ENCODE data around the gene CENPF. TPM values are rescaled to one million over a fixed set of nuclear protein-coding genes. Genes with fewer than 3 reads are reported as not detected.
A peak's percentile ranks its signal among the peaks of the same experiment; 100 is the strongest.
"Not testable (repeated sequence)": the region's sequence is repeated elsewhere in the genome, so short reads cannot be mapped to it uniquely, and the experiment has no call there.

The CENPF gene
- total RNA-seq, 2 donors from 2014 or later: 87.2 to 96.3 TPM

DNA sequence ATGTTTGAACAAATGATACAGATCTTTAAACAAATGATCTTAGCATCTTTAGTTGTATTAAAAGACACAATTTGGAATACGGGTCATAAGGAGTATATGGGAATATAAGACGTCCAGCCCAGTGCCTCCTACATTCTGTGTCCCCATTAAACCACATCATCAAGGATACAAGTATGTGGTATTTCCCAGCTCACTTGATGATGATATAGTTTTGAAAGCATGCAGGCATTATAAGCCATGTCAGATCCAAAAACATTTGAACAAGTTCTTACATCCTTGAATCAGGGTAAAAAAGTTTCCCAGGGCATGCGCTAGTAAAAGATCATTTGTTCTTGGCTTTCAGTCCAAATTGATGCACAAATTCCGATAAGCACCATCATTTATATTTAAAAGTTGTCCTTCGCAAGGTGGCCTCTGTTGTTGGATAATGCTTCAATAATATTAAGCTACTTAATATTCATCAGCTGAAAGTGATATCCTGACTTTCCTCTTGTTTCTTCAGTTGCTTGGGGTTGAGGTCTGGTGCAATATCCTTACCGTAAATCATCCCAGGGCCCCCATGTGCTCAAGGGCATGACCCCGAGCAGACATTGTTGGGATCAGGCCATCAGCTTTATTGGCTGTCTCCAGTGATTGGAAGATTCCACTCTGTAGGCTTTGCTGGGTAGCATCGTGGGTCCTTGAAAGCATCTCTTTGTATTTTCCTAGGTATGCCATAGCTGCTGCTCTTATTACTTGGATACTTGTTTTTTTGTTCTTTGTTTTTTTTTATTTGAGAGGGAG lies 61.8 kb downstream of the CENPF start:
- no peak for ATAC-seq (replicated peaks in 1 of 2)
- Mint-ChIP-seq H3K36me3 (ENCODE audit: insufficient read depth in 2 of 2) (peaks cover 7 to 35% of the 10 kb centered on the region in 2 donors), H3K4me1 (ENCODE audit: low read depth) (no peaks in the 10 kb centered on the region), H3K9me3 (no peaks in the 10 kb centered on the region), H3K27ac (no peak overlapping the region), H3K4me3 (no peak overlapping the region), H3K27me3 (ENCODE audit: low read depth) (no peaks in the 10 kb centered on the region)
- DNase-seq: no peak

DNA sequence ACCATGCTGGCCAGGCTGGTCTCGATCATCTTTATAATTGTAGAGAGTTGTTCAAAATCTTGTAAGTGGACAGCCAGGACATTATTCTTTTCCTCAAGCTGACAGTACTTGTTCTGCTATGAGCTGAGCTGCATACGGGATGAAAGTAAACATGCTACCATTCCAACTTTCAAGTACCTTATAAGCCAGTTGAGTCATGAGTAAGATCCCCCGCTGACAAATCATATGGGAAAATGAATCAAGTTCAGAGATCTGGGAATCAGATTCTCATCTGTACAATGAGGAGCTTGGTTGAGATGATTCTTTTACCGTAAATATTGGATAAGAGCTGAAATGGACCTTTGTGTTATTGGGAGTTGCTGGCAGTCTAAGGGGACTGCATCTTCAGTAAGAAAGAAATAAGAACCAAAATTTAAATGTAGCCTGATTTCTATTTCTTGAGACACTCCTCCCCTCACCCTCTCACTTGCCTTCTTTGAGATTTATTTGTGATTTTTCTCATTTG lies 62.7 kb downstream of the CENPF start:
- Mint-ChIP-seq H3K27me3 (ENCODE audit: low read depth) (no peaks in the 10 kb centered on the region), H3K4me3 (no peak overlapping the region), H3K36me3 (ENCODE audit: insufficient read depth in 2 of 2) (peaks cover 5 to 34% of the 10 kb centered on the region in 2 donors), H3K27ac (no peak overlapping the region), H3K9me3 (no peaks in the 10 kb centered on the region), H3K4me1 (ENCODE audit: low read depth) (no peaks in the 10 kb centered on the region)
- ATAC-seq (replicated peaks in 1 of 2) (no peak), DNase-seq (no peak)

- no peak overlapping the region for H3K4me3 Mint-ChIP-seq
- no peak for ATAC-seq (replicated peaks in 1 of 2)
- H3K36me3 Mint-ChIP-seq (ENCODE audit: insufficient read depth in 2 of 2): peaks cover 3 to 32% of the 10 kb centered on the region in 2 donors
- H3K9me3 Mint-ChIP-seq: no peaks in the 10 kb centered on the region
- no peak overlapping the region for H3K27ac Mint-ChIP-seq
- no peaks in the 10 kb centered on the region for H3K27me3 Mint-ChIP-seq (ENCODE audit: low read depth)
- H3K4me1 Mint-ChIP-seq (ENCODE audit: low read depth): no peaks in the 10 kb centered on the region
- DNase-seq: no peak
Observed at GRCh38 chr1:214666674-214667073, 63.7 kb downstream of the CENPF start.

GRCh38 chr1:214670098-214670497 lies 67.1 kb downstream of the CENPF start:
- peaks cover 0 to 2% of the 10 kb centered on the region in 2 donors for H3K9me3 Mint-ChIP-seq
- DNase-seq (no peak), ATAC-seq (replicated peaks in 1 of 2) (no peak)
- no peaks in the 10 kb centered on the region for H3K27me3 Mint-ChIP-seq (ENCODE audit: low read depth)
- no peak overlapping the region for H3K27ac Mint-ChIP-seq
- H3K4me1 Mint-ChIP-seq (ENCODE audit: low read depth): no peaks in the 10 kb centered on the region
- peaks cover 2 to 15% of the 10 kb centered on the region in 2 donors for H3K36me3 Mint-ChIP-seq (ENCODE audit: insufficient read depth in 2 of 2)
- no peak overlapping the region for H3K4me3 Mint-ChIP-seq

GRCh38 chr1:214673029-214673428 lies 70.0 kb downstream of the CENPF start:
- not testable (repeated sequence) for H3K36me3 Mint-ChIP-seq (ENCODE audit: insufficient read depth in 2 of 2); H3K27me3 Mint-ChIP-seq (ENCODE audit: low read depth); DNase-seq; H3K4me1 Mint-ChIP-seq (ENCODE audit: low read depth); H3K27ac Mint-ChIP-seq; ATAC-seq (replicated peaks in 1 of 2); H3K9me3 Mint-ChIP-seq; H3K4me3 Mint-ChIP-seq

- H3K9me3 Mint-ChIP-seq: peaks cover 0 to 2% of the 10 kb centered on the region in 2 donors
- DNase-seq: no peak
- H3K4me3 Mint-ChIP-seq: no peak overlapping the region
- no peak for ATAC-seq (replicated peaks in 1 of 2)
- H3K27me3 Mint-ChIP-seq (ENCODE audit: low read depth): no peaks in the 10 kb centered on the region
- peaks cover 7% of the 10 kb centered on the region for H3K4me1 Mint-ChIP-seq (ENCODE audit: low read depth)
- no peak overlapping the region for H3K27ac Mint-ChIP-seq
- H3K36me3 Mint-ChIP-seq (ENCODE audit: insufficient read depth in 2 of 2): peaks cover 2 to 8% of the 10 kb centered on the region in 2 donors
Observed at GRCh38 chr1:214673576-214673975, 70.6 kb downstream of the CENPF start.

DNA sequence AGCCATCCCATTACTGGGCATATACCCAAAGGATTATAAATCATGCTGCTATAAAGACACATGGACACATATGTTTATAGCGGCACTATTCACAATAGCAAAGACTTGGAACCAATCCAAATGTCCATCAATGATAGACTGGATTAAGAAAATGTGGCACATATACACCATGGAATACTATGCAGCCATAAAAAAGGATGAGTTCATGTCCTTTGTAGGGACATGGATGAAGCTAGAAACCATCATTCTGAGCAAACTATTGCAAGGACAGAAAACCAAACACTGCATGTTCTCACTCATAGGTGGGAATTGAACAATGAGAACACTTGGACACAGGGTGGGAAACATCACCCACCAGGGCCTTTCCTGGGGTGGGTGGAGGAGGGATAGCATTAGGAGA lies 72.5 kb downstream of the CENPF start:
- H3K4me3 Mint-ChIP-seq: not testable (repeated sequence)

GRCh38 chr1:214676747-214677146 lies 73.8 kb downstream of the CENPF start:
- peaks cover 2 to 6% of the 10 kb centered on the region in 2 donors for H3K36me3 Mint-ChIP-seq (ENCODE audit: insufficient read depth in 2 of 2)
- no peak overlapping the region for H3K27ac Mint-ChIP-seq
- no peak for ATAC-seq (replicated peaks in 1 of 2)
- no peaks in the 10 kb centered on the region for H3K27me3 Mint-ChIP-seq (ENCODE audit: low read depth)
- peaks cover 7% of the 10 kb centered on the region for H3K4me1 Mint-ChIP-seq (ENCODE audit: low read depth)
- no peak overlapping the region for H3K4me3 Mint-ChIP-seq
- no peak for DNase-seq
- peaks cover 0 to 2% of the 10 kb centered on the region in 2 donors for H3K9me3 Mint-ChIP-seq

More for the DNA sequence above, 72.5 kb downstream of the CENPF start:
- DNase-seq; H3K9me3 Mint-ChIP-seq; H3K27me3 Mint-ChIP-seq (ENCODE audit: low read depth); H3K36me3 Mint-ChIP-seq (ENCODE audit: insufficient read depth in 2 of 2); ATAC-seq (replicated peaks in 1 of 2); H3K27ac Mint-ChIP-seq; H3K4me1 Mint-ChIP-seq (ENCODE audit: low read depth): not testable (repeated sequence)

- H3K9me3 Mint-ChIP-seq: peaks cover 0 to 2% of the 10 kb centered on the region in 2 donors
- peaks cover 0 to 1% of the 10 kb centered on the region in 2 donors for H3K36me3 Mint-ChIP-seq (ENCODE audit: insufficient read depth in 2 of 2)
- DNase-seq (no peak), ATAC-seq (replicated peaks in 1 of 2) (no peak)
- H3K4me1 Mint-ChIP-seq (ENCODE audit: low read depth): peaks cover 7% of the 10 kb centered on the region
- no peak overlapping the region for H3K4me3 Mint-ChIP-seq
- no peak overlapping the region for H3K27ac Mint-ChIP-seq
- H3K27me3 Mint-ChIP-seq (ENCODE audit: low read depth): no peaks in the 10 kb centered on the region
Observed at GRCh38 chr1:214677945-214678344, 75.0 kb downstream of the CENPF start.

DNA sequence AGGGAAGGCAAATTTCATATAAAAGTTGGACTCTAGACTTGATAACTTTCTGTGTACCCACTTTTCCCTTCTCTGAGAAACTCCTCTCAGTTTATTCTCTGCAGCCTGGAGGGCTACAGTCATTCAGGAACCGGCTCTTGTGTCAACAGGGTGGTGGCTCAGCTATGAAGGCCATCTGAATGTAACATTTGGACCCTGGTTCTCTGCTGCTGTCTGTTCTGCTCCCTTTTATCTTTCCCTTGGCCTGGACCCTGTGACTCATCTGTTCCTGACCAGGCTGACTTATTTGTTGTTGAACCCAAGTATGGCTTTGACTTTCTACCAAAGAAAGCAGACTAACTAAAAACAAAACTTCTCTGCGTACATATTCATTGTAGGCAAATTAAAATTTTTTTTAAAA lies 75.4 kb downstream of the CENPF start:
- Mint-ChIP-seq H3K36me3 (ENCODE audit: insufficient read depth in 2 of 2) (peaks cover 0 to 1% of the 10 kb centered on the region in 2 donors), H3K27ac (no peak overlapping the region), H3K27me3 (ENCODE audit: low read depth) (no peaks in the 10 kb centered on the region), H3K4me3 (no peak overlapping the region), H3K4me1 (ENCODE audit: low read depth) (peaks cover 7% of the 10 kb centered on the region), H3K9me3 (peaks cover 0 to 2% of the 10 kb centered on the region in 2 donors)
- ATAC-seq (replicated peaks in 1 of 2) (peak in 1 of 2 donors; percentile 26), DNase-seq (no peak)

DNA sequence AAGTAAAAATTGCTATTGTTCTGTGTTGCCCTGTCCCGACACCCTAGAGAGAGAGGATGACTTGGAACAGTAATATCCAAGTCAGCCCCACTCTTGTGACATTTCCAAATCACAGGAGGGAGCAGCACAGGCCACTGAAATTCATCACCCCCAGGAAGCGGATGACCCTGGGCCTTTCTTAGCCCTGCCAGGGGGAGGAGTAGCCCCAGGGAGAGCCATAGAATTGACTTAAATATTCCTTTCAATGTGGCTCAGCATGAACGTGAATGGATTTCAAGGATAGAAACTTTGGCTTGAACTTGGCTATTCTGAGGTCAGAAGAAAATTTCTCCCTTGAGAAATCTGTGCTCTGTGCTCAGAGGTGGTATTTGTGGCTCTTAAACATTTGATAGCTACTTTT lies 80.6 kb downstream of the CENPF start:
- no peak overlapping the region for H3K27ac Mint-ChIP-seq
- no peaks in the 10 kb centered on the region for H3K4me1 Mint-ChIP-seq (ENCODE audit: low read depth)
- no peak overlapping the region for H3K4me3 Mint-ChIP-seq
- no peaks in the 10 kb centered on the region for H3K27me3 Mint-ChIP-seq (ENCODE audit: low read depth)
- DNase-seq (no peak), ATAC-seq (replicated peaks in 1 of 2) (no peak)
- H3K9me3 Mint-ChIP-seq: no peaks in the 10 kb centered on the region
- H3K36me3 Mint-ChIP-seq (ENCODE audit: insufficient read depth in 2 of 2): no peaks in the 10 kb centered on the region

DNA sequence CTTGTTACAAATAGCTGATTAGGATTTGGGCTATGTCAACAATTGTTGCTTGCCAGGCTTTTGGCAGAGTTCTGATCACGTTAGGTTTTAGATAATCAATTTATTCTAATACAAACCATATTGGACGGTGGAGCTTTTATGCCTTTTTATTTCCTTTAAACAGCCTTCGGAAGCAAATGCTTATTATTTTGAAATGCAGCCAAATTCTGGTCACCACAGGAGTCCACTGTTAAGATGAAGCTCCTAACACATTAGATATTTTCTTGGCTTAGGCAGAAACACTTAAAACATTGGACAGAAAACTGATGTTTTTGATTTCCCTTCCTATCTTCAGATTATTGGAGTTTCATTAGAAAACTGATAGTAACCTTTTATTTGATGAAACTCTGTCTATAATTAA lies 82.9 kb downstream of the CENPF start:
- no peaks in the 10 kb centered on the region for H3K9me3 Mint-ChIP-seq
- no peaks in the 10 kb centered on the region for H3K27me3 Mint-ChIP-seq (ENCODE audit: low read depth)
- ATAC-seq (replicated peaks in 1 of 2) (no peak), DNase-seq (no peak)
- H3K4me3 Mint-ChIP-seq: no peak overlapping the region
- H3K27ac Mint-ChIP-seq: no peak overlapping the region
- H3K36me3 Mint-ChIP-seq (ENCODE audit: insufficient read depth in 2 of 2): no peaks in the 10 kb centered on the region
- H3K4me1 Mint-ChIP-seq (ENCODE audit: low read depth): no peaks in the 10 kb centered on the region

GRCh38 chr1:214686497-214686896 lies 83.5 kb downstream of the CENPF start:
- no peak for ATAC-seq (replicated peaks in 1 of 2)
- H3K27ac Mint-ChIP-seq: no peak overlapping the region
- no peaks in the 10 kb centered on the region for H3K9me3 Mint-ChIP-seq
- no peaks in the 10 kb centered on the region for H3K27me3 Mint-ChIP-seq (ENCODE audit: low read depth)
- no peak for DNase-seq
- no peaks in the 10 kb centered on the region for H3K4me1 Mint-ChIP-seq (ENCODE audit: low read depth)
- no peak overlapping the region for H3K4me3 Mint-ChIP-seq
- H3K36me3 Mint-ChIP-seq (ENCODE audit: insufficient read depth in 2 of 2): no peaks in the 10 kb centered on the region

DNA sequence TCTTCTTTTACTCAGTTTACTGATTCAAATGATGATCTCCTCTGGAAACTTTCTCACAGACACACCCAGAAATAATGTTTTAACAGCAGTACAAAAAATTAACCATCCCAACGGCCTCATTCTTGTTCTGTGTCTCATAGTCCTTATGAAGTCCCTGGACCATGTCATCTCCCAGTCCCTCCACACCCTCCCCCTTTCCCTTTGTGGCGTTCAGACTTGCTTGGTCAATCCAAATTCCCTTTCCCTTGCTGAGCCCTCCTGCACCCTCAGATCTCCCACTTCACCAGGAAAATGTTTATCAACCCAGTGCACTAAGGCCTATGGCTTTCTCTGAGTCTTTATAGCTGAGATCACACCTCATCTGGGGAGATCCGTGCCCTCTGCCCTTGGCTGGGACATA lies 85.9 kb downstream of the CENPF start:
- H3K36me3 Mint-ChIP-seq (ENCODE audit: insufficient read depth in 2 of 2): no peaks in the 10 kb centered on the region
- no peak overlapping the region for H3K27ac Mint-ChIP-seq
- no peaks in the 10 kb centered on the region for H3K9me3 Mint-ChIP-seq
- no peak overlapping the region for H3K4me3 Mint-ChIP-seq
- ATAC-seq (replicated peaks in 1 of 2): no peak
- DNase-seq: no peak
- no peaks in the 10 kb centered on the region for H3K27me3 Mint-ChIP-seq (ENCODE audit: low read depth)
- no peaks in the 10 kb centered on the region for H3K4me1 Mint-ChIP-seq (ENCODE audit: low read depth)

Data from activated T-cell treated with anti-CD3 and anti-CD28 coated beads, Interleukin-2, amount 50 U/mL, for 72 hours (primary cell).